WERI-Rb-1 (cell line): ENCODE results near the gene WWOX.

Source experiments
- DNase-seq: peaks from one replicate; pipeline ENCODE4 v3.0.0-alpha.2; 2020
- H3K27ac ChIP-seq: fragments of 250-450 bp; sonication (Bioruptor Pico); 2 replicates; pipeline ENCODE4 v1.5.1; 2020; ENCODE audit warnings: mild to moderate bottlenecking, moderate library complexity
- H3K27me3 ChIP-seq: fragments of 250-450 bp; sonication (Bioruptor Pico); 2 replicates; pipeline ENCODE4 v1.5.1; 2021; ENCODE audit warnings: mild to moderate bottlenecking, low read depth, moderate library complexity; ENCODE audit not compliant: insufficient read depth, severe bottlenecking
- H3K36me3 ChIP-seq: fragments of 250-450 bp; sonication (Bioruptor Pico); 2 replicates; pipeline ENCODE4 v1.5.1; 2020; ENCODE audit warnings: mild to moderate bottlenecking, moderate library complexity
- H3K4me3 ChIP-seq: 2 replicates; pipeline ENCODE4 v1.5.1; 2011; ENCODE audit warnings: low read depth, mild to moderate bottlenecking, control low read depth, low read length
- H3K9me3 ChIP-seq: fragments of 250-450 bp; sonication (Bioruptor Pico); 2 replicates; pipeline ENCODE4 v1.5.1; 2021; ENCODE audit warnings: mild to moderate bottlenecking, moderate library complexity; ENCODE audit not compliant: severe bottlenecking
- CTCF ChIP-seq: IDR thresholded peaks from 2 replicates; pipeline ENCODE4 v1.5.1; 2011; ENCODE audit warnings: low read depth, mild to moderate bottlenecking, control low read depth, inconsistent platforms, low read length

The WWOX gene

DNA sequence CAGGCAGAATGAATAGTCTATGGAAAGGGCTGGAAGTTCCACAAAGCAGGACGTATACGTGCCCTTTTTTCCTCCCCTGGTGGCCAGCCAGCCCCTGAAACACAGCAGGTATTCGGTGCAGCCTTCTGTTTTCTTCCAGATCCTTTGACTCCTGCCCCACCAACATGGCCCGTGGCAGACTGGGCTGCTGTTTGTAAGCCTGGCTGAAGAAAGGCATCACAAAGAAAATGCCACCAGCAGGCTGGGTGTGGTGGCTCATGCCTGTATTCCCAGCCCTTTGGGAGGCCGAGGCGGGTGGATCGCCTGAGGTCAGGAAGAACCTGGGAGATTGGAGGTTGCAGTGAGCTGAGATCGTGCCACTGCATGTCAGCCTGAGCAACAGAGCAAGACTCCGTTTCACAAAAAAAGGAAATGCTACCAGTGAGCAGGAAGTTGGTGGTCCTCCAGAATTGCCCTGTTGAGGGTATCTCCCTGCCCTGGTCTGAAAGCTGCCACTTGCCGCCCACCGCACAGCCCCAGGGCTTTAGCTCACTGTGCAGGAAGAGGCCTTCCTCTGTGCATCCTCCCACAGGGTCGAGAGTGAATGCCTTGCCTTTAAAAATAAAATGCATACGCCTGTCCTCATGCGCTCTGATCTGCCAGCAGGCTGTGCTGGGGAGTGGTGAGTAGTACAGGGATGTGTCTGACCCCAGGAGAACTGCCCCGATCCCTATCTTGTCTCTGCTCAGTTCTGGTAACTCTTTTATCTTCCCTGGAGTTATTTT, 913.4 kb downstream of the WWOX start:
- H3K27ac ChIP-seq, result no peak overlapping the region
- H3K36me3 ChIP-seq, result no peaks in the 10 kb centered on the region
- H3K9me3 ChIP-seq, result no peaks in the 10 kb centered on the region
- no peak for TF ChIP-seq CTCF
- no peak overlapping the region for H3K4me3 ChIP-seq
- no peaks in the 10 kb centered on the region for H3K27me3 ChIP-seq
- no peak for DNase-seq

GRCh38 chr16:79013930-79014660, 914.6 kb downstream of the WWOX start:
- Histone ChIP-seq H3K27me3 (no peaks in the 10 kb centered on the region), H3K27ac (no peak overlapping the region), H3K36me3 (no peaks in the 10 kb centered on the region), H3K9me3 (no peaks in the 10 kb centered on the region), H3K4me3 (no peak overlapping the region)
- DNase-seq, result no peak
- TF ChIP-seq CTCF, result no peak

- DNase-seq, result no peak
- H3K27ac ChIP-seq, result no peak overlapping the region
- no peak for TF ChIP-seq CTCF
- H3K27me3 ChIP-seq, result no peaks in the 10 kb centered on the region
- H3K4me3 ChIP-seq, result no peak overlapping the region
- H3K36me3 ChIP-seq, result no peaks in the 10 kb centered on the region
- H3K9me3 ChIP-seq, result no peaks in the 10 kb centered on the region
Observed at GRCh38 chr16:79018650-79019429, 919.4 kb downstream of the WWOX start.

DNA sequence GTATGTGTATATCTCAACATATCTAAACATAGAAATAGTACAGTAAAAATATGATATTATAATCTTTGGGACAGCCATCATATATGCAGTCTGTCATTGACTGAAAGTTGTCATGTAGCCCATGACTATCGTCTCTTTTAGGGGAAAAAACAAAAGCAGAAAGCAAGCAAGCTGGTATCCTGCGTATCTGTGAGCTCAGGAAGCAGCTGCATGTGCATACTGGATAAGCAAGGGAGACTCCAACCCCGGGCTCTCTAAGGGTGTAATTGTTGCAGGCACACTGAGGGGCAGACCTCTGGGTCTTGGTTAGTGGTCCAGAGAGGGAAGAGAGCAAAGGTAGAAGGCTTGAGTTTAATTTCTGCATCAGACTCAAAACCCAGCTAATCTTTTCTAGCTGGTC, 920.0 kb downstream of the WWOX start:
- no peak overlapping the region for H3K27ac ChIP-seq
- no peaks in the 10 kb centered on the region for H3K9me3 ChIP-seq
- H3K27me3 ChIP-seq, result no peaks in the 10 kb centered on the region
- no peak for DNase-seq
- H3K4me3 ChIP-seq, result no peak overlapping the region
- H3K36me3 ChIP-seq, result no peaks in the 10 kb centered on the region
- TF ChIP-seq CTCF, result no peak

DNA sequence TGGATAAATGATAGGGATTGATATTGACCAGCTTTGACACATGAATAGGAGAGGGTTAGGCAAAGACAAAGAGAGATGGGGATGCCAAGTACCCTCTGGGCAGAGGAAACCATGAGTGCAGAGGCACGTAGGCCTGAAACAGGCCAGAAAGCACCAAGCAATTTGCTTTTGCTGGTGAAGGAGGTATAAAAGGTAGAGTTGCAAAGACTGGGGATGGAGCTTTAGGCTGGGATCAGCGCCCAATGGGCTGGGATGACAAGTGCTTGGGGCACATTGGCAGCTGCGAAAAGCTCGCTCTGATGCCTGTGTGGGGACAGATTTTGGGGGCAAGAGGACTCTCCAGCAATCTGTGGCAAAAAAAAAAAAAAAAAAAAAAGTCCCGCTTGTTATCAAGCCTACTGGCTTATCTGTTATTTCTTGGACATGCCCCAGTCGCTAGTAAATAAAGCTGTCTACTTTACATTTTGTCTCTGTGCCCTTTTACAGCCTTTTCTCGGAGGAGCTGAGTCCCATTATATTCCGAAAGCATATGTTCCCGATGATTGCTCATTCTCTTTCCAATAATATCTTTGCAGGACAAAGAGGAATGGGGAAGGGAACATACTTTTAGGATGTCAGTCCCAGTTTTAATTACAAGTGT, 922.7 kb downstream of the WWOX start:
- Histone ChIP-seq H3K27me3 (no peaks in the 10 kb centered on the region), H3K27ac (no peak overlapping the region), H3K9me3 (no peaks in the 10 kb centered on the region), H3K4me3 (no peak overlapping the region), H3K36me3 (no peaks in the 10 kb centered on the region)
- no peak for TF ChIP-seq CTCF
- DNase-seq, result no peak
